Stimulated activated CD4-positive, alpha-beta T cell treated with anti-CD3 and anti-CD28 coated beads, Interleukin-2, amount 100 ng/mL, for 48 hours (primary cell): ENCODE measurements around the gene TXNIP.
"Not testable (repeated sequence)": the region's sequence is repeated elsewhere in the genome, so short reads cannot be mapped to it uniquely, and the experiment has no call there.

Experiments used
- DNase-seq, 2 donors: peaks; one replicate each; pipeline ENCODE4 v3.0.0-alpha.2; 2020

The TXNIP gene, protein sequence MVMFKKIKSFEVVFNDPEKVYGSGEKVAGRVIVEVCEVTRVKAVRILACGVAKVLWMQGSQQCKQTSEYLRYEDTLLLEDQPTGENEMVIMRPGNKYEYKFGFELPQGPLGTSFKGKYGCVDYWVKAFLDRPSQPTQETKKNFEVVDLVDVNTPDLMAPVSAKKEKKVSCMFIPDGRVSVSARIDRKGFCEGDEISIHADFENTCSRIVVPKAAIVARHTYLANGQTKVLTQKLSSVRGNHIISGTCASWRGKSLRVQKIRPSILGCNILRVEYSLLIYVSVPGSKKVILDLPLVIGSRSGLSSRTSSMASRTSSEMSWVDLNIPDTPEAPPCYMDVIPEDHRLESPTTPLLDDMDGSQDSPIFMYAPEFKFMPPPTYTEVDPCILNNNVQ

DNA sequence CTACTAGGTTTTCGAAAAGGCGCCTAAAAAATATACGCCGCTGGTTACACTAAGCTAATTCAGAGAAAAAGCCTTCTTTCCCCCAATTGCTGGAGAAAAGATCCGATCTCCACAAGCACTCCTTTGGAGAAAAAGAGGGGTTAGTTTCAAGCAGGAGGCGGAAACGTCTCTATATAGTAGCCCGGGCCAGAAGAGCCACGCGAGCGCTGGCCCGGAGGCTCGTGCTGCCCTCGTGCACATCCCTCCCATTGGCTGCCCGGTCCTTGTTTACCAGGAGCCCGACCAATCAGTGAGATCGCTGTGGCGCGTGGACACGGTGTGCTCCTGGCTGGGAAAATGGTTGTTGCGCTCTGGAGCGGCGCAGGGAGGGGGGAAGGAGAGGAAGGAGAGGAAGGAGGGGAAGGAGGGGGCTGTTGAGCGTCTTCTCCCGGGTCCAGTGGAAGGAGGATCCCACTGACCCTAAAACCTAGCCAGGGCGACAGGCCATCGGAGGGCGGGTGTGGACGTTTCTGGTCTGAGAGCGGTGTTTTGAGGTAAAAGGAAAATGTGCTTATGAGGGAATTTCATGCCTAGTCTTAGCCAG is at the start of gene TXNIP:
Gene TXNIP, minus strand, starts transcription at position 147 of the 583 bp plus-strand sequence. CDS start 313 bp downstream, outside the sequence.
- DNase-seq, result peak; percentile 84 to 91

DNA sequence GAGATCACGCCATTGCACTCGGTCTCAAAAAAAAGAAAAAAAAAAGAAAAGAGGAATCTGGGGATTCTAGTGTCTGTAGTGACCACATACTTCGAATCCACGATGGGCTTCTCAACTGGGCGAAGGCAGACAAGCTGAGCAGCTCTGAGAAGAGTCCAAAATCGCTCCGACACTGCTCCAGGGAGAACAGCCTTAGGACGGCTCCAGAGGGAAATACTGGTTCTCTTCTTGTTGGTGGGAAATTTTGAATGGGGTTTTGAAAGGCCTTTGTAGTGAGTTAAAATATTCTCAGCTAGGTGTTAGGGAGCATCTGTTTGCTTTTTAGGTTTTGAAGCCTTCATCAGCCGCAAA is 43.4 kb upstream of the TXNIP start:
- no peak for DNase-seq

DNA sequence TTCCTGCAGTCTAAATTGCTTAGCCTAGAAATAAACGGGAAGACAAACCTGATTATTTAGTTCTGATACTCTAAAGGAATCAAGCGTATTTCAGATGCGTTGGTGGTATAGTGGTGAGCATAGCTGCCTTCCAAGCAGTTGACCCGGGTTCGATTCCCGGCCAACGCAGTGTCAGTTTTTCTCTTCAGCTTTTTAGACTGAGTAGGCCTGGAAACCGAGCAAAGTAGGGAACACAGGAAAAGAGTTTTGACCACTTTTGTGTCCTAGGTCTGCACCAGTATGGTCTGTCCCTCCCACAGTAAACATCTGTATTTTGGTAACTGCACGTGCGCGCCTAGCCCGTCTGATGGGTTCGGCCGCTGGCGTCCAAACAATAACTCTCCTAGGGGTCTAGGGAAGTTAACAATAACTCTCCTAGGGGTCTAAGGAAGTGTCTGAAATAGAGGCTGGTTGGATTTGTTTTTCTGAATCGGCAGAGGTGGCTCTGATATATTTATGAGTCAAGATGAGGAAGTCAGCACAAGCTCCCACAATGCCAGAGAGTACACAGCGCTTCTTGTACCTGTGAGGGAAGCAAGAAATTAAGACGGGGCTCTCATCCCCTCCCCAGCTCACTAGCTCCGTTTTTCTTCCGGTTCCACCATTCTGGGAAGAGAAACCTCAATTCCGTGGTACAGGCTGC is 40.7 kb upstream of the TXNIP start:
- peak; percentile 81 to 82 for DNase-seq

DNA sequence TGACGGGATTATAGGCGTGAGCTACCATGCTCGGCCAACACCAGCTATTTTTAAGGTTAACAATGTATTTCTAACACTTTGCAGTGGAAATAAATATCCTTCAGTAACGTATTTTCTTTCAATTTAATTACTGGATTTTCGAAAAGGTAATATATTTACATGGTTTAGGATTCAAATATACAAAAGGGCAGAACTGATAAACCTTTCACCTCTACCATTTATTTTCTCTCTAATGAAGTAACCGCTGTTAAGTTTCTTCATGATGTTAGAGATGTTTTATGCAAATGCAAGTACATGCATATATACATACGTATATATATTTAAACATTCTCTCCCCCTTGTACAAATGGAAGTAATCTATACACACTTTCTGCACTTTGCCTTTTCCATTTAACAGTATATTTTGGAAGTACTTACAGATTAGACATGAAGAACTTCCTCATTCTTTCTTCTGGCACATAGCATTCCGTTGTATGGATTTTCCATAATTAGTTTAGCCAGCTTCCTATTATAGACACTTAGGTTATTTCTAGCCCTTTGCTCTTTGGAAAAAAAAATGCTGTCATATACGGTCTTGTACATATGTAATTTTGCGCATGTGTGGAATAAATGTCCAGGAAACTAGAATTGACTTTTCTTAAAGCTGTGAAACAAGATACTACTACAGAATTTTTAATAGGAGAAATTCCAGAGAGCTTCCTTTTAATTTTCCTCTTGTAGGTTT is 40.0 kb upstream of the TXNIP start:
- no peak for DNase-seq

DNA sequence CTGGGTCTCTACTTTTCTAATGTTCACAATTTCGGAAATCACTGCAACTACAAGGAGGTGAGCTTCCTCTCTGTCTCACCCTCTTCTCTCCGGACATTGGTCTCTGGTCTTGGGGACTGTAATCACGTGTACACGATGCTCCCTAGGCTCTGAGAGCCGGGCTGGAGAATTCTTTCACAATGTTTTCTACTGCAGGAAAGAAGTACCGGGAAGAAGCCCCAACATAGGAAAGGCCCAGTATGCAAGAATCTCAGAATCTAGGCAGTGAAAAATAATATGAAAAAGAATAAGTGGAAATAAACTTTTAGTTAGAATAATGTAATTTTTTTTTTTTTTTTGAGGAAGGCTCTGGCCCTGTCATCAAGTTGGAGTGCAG is 38.7 kb upstream of the TXNIP start:
- DNase-seq, result no peak

DNA sequence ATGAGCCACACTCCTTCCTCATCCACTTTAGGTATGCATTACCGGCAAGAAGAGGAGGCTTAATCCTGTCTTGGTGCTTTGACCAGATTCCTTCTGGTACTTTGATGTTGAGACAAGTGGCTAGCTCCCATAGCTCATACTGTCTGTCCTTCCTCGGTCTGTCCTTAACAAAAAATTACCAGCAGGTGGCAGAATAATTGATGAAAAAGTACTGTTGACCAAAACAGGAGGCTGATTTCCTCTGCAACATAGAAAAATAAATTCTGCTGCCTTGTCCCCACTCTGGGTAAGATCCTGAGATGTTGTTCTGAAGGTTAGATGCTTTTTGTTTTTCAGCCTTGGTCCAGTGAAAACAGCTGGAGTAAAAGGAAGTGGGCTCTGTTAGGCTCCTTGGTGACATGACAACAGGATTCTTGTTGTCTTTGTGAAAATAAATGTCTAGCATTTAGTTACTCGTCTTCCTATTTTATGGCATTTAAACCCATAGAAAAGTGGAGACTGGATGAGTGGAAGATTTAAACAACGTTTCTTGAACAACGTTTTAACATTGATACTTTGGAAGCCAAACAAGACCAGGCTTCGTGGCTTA is 36.3 kb upstream of the TXNIP start:
- DNase-seq, result no peak

DNA sequence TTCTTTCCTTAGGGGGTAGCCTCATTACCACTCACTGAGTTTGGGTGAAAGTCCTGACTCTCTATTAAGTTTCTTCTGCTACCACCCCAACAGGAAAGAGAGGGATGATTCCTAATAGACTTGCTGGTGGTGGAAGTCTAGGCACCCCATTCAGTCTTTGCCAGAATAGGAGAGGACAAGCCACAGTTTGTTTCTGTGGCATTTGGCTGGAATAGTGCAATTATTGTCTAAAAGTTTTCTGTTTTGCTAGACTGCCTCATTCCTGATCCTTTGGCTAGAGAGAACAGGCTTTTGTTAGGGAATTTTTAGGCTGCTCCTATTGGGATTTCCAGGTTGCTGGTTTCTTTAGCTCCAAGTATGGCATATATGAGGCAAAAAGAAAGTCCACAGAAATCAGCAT is 35.1 kb upstream of the TXNIP start:
- no peak for DNase-seq

DNA sequence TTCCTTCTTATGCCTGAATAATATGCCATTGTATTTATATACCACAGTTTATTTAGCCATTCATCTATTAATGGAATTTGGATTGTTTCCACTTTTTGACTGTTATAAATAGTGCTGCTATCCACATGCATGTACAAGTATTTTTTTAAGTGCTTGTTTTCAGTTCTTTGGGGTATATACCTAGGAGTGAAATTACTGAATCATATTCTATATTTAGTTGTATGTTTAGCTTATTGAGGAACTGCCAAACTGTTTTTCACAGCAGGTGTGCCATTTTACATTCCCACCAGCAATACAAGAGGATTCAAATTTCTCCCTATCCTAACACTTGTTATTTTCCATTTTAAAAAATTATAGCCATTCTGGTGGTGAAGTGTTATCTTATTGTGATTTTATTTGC is 32.7 kb upstream of the TXNIP start:
- DNase-seq, result no peak

DNA sequence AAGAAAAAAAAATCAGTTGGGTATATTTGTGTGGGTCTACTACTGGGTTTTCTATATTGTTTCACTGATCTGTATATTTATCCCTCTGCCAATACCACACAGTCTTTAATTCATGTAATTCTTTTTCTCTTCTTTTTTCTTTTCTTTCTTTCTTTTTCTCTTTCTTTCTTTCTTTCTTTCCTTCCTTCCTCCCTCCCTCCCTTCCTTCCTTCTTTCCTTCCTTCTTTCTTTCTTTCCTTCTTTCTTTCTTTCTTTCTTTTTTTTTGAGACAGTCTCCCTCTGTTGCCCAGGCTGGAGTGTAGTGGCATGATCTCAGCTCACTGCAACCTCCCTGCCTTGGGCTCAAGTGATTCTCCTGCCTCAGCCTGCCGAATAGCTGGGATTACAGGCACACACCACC is 30.3 kb upstream of the TXNIP start:
- not testable (repeated sequence) for DNase-seq

DNA sequence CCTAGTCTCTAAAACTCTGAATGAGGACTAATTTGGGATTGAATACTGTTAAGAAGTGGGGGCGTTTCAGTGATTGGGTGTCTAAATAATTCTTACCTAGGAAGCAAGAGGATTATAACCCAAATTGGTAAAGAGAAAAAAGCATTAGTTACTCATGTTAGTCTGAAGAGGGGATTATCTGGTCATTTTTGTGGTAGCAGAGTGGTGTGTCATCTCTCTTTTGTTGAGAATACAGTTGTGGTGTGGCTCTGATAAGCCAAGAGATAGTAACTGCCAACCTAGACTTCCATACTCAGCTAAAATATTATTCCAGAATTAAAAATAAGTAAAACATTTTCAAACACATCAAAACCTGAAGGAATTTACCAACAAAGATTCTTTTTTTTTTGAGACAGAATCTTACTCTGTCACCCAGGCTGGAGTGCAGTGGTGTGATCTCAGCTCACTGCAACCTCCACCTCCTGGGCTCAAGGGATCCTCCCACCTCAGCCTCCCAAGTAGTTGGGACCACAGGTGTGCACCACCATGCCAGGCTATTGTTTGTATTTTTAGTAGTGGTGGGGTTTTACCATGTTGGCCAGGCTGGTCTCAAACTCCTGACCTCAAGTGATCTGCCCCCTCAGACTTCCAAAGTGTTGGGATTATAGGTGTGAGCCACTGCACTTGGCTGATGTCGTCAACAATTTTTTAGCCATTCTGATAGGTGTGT is 29.6 kb upstream of the TXNIP start:
- not testable (repeated sequence) for DNase-seq

DNA sequence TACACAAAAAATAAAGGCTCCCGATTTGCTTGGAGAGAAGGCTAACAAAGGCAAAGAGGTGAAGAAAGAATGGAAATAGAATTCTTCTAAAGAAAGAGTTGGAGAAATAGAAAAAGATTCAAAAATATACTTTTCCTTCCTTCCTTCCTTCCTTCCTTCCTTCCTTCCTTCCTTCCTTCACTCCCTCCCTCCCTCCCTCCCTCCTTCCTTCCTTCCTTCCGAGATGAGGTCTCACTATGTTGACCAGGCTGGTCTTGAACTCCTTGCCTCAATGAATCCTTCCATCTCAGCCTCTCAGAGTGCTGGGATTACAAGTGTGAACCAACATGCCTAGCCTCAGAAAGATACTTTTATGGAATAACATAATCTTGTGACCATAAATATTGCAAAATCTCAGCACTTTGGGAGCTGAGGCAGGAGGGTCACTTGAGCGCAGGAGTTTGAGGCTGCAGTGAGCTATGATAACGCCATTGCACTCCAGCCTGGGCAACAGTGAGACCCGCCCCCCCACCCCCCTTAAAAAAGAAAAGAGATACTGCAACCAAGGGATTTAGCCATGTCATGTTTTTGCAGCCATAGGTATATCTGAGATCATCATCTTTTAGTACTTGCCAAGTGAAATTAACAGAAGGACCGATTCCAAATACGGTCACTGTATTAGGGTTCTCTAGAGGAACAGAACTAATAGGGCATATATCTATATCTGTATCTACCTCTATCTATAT is 26.2 kb upstream of the TXNIP start:
- no peak for DNase-seq

DNA sequence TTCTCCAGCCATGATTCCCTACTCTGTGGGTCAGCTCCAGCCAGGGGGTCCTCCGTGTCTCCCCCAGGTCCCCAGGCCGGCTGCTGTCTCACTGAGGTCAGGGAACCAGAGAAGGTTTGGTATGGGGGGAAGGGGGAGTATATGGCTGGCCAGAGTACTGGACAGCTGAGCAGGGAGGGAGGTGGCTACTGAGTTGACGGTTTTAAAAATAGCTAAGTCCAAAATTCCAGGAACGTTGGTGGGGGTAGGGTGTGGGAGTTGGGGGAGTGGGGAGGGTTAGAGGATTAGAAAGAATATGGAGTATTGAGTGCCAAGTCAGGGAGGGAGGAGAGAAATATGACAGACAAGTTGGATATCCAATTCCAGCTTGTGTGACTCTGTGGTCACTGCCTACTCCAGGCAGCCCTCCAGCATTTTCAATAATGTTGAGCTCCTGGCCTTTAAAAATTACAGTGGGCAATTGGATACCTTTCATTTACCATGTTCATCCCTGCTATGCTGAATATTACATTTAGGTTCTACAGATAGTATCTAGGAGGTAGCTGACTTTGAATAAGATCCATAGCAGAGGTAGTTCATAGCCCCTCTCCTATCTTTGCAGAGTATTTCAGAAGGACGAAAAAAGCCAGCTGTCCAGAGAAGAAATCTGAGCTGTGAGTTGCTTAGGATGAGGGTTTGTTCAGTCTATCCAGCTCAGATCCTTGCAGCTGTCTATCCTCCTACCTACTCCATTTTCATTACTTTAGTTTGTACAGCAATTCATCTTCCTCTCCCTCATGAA is 25.4 kb upstream of the TXNIP start, which contains the start of gene HJV:
Gene HJV, minus strand, starts transcription at position 114 of the 781 bp plus-strand sequence. CDS start 1,504 bp downstream, outside the sequence.
- DNase-seq, result no peak

DNA sequence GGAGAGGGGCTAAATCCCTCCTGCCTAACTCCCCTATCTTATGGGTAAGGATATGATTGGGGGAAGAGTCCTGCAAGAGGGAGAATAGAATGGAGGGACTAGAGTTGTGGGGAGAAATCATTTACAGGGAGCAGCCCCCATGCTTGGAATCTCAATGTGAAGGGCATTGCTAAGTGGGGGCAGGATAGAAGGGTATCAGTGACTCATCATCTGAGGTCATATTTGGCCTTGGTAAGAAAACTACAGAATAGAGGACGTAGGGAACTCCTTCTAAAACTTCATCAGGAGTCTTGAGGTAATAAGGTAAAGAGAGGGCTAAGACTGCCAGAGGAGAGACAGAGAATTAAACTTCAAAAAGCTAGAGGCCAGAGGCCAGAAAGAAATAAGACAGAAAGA is 24.7 kb upstream of the TXNIP start:
- DNase-seq, result no peak

DNA sequence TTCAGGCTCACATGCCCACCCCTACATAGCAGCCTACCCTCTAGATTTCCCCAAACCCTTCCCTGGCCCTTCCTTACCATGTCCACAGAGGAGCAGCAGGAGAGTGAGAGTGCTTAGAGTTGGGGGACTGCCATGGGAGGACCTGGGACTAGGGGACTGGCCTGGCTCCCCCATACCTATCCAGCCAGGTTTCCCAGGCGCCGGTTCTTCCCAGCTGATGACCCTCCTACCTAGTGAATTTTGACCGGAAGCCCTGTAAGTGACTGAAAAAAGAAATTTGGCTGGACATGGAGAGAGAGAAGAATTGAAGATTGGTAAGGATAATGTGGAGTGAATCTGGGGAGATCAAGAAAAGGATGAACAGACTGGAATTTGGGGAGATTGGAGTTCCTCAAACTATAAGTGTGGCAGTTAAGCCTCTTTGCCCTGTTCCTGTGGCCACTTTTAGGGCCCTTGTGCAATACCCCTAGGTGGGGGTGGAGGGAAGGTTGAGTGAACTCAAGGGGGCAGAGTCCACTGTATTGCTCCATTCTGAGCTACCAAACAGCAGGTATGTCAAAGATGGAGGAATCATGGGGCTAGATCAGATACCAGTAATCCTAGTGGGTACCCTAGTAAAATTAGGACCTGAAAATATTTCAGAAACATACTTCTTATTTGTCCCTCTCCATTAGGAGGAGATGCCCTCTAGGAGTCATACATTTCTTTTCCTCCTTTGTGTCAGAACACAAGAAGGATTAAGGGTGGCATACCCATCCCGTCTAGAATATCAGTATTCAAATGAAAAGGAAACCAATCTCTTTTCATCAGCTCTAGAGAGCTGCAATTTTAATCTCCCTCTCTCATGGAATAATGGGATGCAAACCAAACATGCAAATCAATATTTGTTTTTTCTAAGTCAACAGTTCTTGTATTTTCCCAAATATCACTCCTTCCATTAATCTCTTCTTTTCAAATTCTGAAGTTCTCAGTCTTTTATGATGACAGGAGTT is 24.0 kb upstream of the TXNIP start:
- DNase-seq, result no peak

DNA sequence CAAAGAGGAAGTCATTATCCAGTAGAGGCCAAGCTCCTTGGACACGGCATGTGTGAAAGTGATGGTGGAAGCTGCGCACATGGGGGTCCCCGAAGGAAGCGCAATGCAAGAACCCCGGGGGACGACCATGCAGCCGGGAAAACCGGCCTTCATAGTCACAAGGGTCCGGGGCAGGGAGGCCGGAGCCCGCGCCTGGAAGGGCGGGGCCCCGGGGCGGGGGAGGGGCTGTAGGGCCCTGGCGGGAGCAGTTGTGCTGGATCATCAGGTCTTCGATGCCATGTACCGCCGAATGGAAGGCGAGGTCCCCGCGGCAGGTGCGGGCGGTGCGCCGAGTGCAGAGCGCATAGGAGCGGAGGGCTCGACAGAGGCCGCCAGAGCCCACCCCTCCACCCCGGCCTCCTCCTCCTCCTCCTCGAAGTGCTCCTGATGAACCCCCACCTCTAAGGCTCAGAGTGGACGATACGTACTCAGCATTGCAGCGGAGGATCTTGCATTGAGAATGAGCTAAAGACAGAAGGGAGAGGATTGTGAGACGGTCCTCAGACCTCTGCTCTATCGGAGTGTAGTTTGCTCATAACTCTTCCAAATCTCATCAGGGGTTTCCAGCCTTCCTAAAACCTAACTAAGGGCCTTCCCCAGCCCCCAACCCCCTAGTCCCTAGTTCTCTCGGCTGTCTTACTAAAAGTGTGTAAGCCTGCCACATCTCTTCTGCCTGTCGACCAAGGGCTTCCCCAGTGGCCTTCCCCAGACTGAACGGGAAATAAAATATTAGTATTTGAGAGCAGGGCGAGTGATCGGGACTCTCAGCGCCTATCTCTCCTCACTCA is 23.1 kb upstream of the TXNIP start:
- DNase-seq, result no peak

DNA sequence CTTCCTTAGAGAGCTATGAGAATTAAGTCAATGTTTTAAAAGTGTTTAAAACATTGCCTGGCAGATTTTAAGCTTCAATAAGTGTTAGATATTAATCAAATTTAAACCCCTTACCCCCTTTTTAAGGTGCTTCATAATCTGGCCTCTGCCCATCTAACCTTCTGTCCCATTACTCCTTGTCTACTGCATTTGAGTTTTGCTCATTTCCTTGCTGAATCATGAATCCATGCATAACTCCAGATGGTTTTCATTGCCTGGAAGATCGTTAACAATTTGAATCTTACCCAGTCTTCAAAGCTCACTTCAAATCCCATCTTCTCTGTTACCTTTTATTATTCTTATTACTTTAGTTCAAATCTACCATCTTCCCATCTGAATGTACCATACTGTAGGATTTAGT is 20.5 kb upstream of the TXNIP start:
- DNase-seq, result no peak

DNA sequence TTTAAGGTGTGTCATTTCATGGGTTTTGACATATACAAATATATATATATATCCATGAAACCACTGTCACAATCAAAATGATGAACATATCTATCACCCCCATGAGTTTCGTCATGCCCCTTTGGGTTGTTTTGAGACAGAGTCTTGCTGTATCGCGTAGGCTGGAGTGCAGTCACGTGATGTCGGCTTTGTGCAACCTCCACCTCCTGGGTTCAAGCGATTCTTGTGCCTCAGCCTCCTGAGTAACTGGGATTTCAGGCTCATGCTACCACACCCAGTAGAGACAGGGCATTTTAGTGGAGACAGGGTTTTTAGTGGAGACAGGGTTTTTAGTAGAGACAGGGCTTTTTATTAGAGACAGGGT is 17.2 kb upstream of the TXNIP start:
- DNase-seq, result no peak

DNA sequence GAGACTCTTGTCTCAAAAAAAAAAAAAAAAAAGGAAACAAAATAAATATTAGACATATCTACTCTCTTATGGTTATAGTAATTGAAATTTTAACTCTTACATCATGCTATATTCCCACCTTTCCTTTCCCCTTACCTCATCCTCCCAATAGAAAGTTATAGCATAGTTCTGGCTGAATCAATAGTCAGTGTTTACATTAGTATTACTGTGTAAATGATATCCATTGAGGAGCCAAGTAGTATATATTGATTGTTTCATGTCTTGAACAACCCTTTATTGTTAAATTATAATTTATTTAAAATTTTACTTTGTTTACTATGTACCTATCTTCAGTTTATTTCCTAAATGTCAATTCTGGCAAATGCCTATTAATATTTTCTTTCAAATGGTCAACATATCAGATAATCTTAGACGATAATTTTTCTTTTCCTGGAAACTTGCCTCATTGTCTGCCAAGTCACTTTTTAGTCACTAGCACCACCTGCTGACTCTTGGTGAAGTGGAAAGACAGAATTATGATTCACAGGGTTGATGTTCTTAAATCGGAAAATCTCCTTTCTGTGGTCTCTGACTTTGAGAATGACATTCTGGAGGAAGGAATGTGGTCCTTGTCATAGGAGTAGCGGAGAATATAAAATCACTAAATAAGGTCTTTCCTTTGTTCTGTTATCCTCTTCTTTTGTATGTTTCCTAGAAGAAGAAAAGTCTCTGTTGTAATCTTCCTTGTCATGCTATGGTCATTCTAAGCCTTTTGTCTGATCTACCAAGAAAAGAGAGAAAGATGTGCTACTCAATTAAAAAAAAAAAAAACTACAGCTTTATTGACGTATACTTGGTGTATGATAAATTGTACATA is 16.6 kb upstream of the TXNIP start:
- no peak for DNase-seq
